Activated CD4-positive, alpha-beta memory T cell treated with anti-CD3 and anti-CD28 coated beads for 36 hours (primary cell): ENCODE data around the gene TBC1D20. TPM values are rescaled to one million over a fixed set of nuclear protein-coding genes. Genes with fewer than 3 reads are reported as not detected.
"Not testable (repeated sequence)": the region's sequence is repeated elsewhere in the genome, so short reads cannot be mapped to it uniquely, and the experiment has no call there.

ENCODE experiments used
- CTCF ChIA-PET: fragments of 350-600 bp; sonication (Branson Sonifier 250); formaldehyde crosslinking; loops from one replicate; lab custom pipeline; 2021; ENCODE audit warnings: antibody characterized with exemption, inconsistent platforms; lab: Charles Lee
- POLR2A ChIA-PET: fragments of 350-600 bp; sonication (Branson Sonifier 250); formaldehyde crosslinking; loops from one replicate; lab custom pipeline; 2021; ENCODE audit warnings: antibody characterized with exemption; lab: Charles Lee
- DNase-seq: peaks from one replicate; pipeline ENCODE4 v3.0.0-alpha.2; 2020
- H3K27ac Mint-ChIP-seq: one replicate; pipeline ENCODE4 v1.8.0; 2021; ENCODE audit warnings: mixed read lengths
- H3K27me3 Mint-ChIP-seq: one replicate; pipeline ENCODE4 v1.8.0; 2021; ENCODE audit warnings: mixed read lengths
- H3K36me3 Mint-ChIP-seq: one replicate; pipeline ENCODE4 v1.8.0; 2021; ENCODE audit warnings: mixed read lengths
- H3K4me1 Mint-ChIP-seq: one replicate; pipeline ENCODE4 v1.8.0; 2021; ENCODE audit warnings: low read depth, mixed read lengths
- H3K4me3 Mint-ChIP-seq: one replicate; pipeline ENCODE4 v1.8.0; 2021; ENCODE audit warnings: mild to moderate bottlenecking, mixed read lengths
- H3K9me3 Mint-ChIP-seq: one replicate; pipeline ENCODE4 v1.8.0; 2021; ENCODE audit warnings: mixed read lengths
- intact Hi-C: fragments of 100-400 bp; cut with micrococcal nuclease; formaldehyde crosslinking; loops from one replicate; pipeline ENCODE4 v1.15.1; 2023
- total RNA-seq, 2 experiments: library from RNA; stranded (reverse); gene quantifications; one replicate each; pipeline ENCODE4 v1.2.3, GENCODE V29; 2021

Gene TBC1D20
- total RNA-seq, 2 experiments from 2014 or later = 18.8 to 20.4 TPM

GRCh38 chr20:402496-402885, 59.8 kb downstream of the TBC1D20 start:
- intact Hi-C loops = no loop called here
- CTCF ChIA-PET = no interaction called here
- POLR2A ChIA-PET = no interaction called here
- DNase-seq = no peak
- H3K36me3 Mint-ChIP-seq = peaks cover 5% of the 10 kb centered on the region
- H3K27me3 Mint-ChIP-seq = no peaks in the 10 kb centered on the region
- H3K4me3 Mint-ChIP-seq = no peak overlapping the region
- H3K27ac Mint-ChIP-seq = no peak overlapping the region
- H3K4me1 Mint-ChIP-seq = peaks cover 19% of the 10 kb centered on the region
- H3K9me3 Mint-ChIP-seq = no peaks in the 10 kb centered on the region

- Mint-ChIP-seq H3K4me1 (peaks cover 13% of the 10 kb centered on the region), H3K36me3 (peaks cover 8% of the 10 kb centered on the region), H3K4me3 (no peak overlapping the region), H3K27ac (peak overlapping the region; percentile 69), H3K27me3 (no peaks in the 10 kb centered on the region), H3K9me3 (no peaks in the 10 kb centered on the region)
- peak; percentile 29 for DNase-seq
- intact Hi-C loops = no loop called here
- POLR2A ChIA-PET = no interaction called here
- CTCF ChIA-PET = no interaction called here
Observed at GRCh38 chr20:401682-402495, 60.4 kb downstream of the TBC1D20 start.

GRCh38 chr20:400454-401275, 61.7 kb downstream of the TBC1D20 start:
- Mint-ChIP-seq H3K36me3 (peaks cover 12% of the 10 kb centered on the region), H3K27ac (no peak overlapping the region), H3K4me1 (peaks cover 10% of the 10 kb centered on the region), H3K27me3 (no peaks in the 10 kb centered on the region), H3K9me3 (no peaks in the 10 kb centered on the region), H3K4me3 (no peak overlapping the region)
- intact Hi-C loops = no loop called here
- DNase-seq = no peak
- POLR2A ChIA-PET = interaction anchor here (1.2 kb wide), 1 partner anchor 18 kb away, joined by 4 read pairs; no protein-coding TSS in a partner anchor
- CTCF ChIA-PET = no interaction called here

GRCh38 chr20:400128-400453, 62.2 kb downstream of the TBC1D20 start:
- no peak overlapping the region for H3K4me3 Mint-ChIP-seq
- H3K4me1 Mint-ChIP-seq = peaks cover 10% of the 10 kb centered on the region
- CTCF ChIA-PET = interaction anchor here (0.8 kb wide), 1 partner anchor 70 kb away, joined by 3 read pairs; no protein-coding TSS in a partner anchor
- intact Hi-C loops = no loop called here
- no peaks in the 10 kb centered on the region for H3K9me3 Mint-ChIP-seq
- H3K36me3 Mint-ChIP-seq = peaks cover 17% of the 10 kb centered on the region
- no peak for DNase-seq
- POLR2A ChIA-PET = interaction anchor here (1.2 kb wide), 1 partner anchor 17 kb away, joined by 4 read pairs; no protein-coding TSS in a partner anchor
- no peaks in the 10 kb centered on the region for H3K27me3 Mint-ChIP-seq
- H3K27ac Mint-ChIP-seq = no peak overlapping the region

GRCh38 chr20:399182-399707, 63.1 kb downstream of the TBC1D20 start:
- no peak for DNase-seq
- intact Hi-C loops = no loop called here
- peaks cover 10% of the 10 kb centered on the region for H3K4me1 Mint-ChIP-seq
- ChIA-PET POLR2A (interaction anchor here (1.4 kb wide), 1 partner anchor 13 kb away, joined by 5 read pairs; no protein-coding TSS in a partner anchor), CTCF (interaction anchor here (0.8 to 1.4 kb wide), 3 partner anchors 8 to 69 kb away, joined by 3 to 6 read pairs (median 3); no protein-coding TSS in a partner anchor)
- no peaks in the 10 kb centered on the region for H3K27me3 Mint-ChIP-seq
- H3K36me3 Mint-ChIP-seq = peaks cover 20% of the 10 kb centered on the region
- no peaks in the 10 kb centered on the region for H3K9me3 Mint-ChIP-seq
- H3K4me3 Mint-ChIP-seq = no peak overlapping the region
- no peak overlapping the region for H3K27ac Mint-ChIP-seq

GRCh38 chr20:397432-398237, 64.7 kb downstream of the TBC1D20 start:
- Mint-ChIP-seq H3K27me3 (no peaks in the 10 kb centered on the region), H3K4me1 (peaks cover 7% of the 10 kb centered on the region), H3K36me3 (peaks cover 29% of the 10 kb centered on the region), H3K4me3 (no peak overlapping the region), H3K9me3 (no peaks in the 10 kb centered on the region), H3K27ac (no peak overlapping the region)
- ChIA-PET POLR2A (interaction anchor here (1.4 kb wide), 1 partner anchor 12 kb away, joined by 5 read pairs; no protein-coding TSS in a partner anchor), CTCF (interaction anchor here (1.4 kb wide), 1 partner anchor 10 kb away, joined by 6 read pairs; no protein-coding TSS in a partner anchor)
- no peak for DNase-seq
- intact Hi-C loops = no loop called here

- DNase-seq = no peak
- intact Hi-C loops = no loop called here
- H3K9me3 Mint-ChIP-seq = no peaks in the 10 kb centered on the region
- no peak overlapping the region for H3K27ac Mint-ChIP-seq
- peaks cover 31% of the 10 kb centered on the region for H3K36me3 Mint-ChIP-seq
- no peaks in the 10 kb centered on the region for H3K27me3 Mint-ChIP-seq
- POLR2A ChIA-PET = no interaction called here
- H3K4me1 Mint-ChIP-seq = peaks cover 3% of the 10 kb centered on the region
- CTCF ChIA-PET = interaction anchor here (1.2 kb wide), 1 partner anchor 66 kb away, joined by 3 read pairs; no protein-coding TSS in a partner anchor
- no peak overlapping the region for H3K4me3 Mint-ChIP-seq
Observed at GRCh38 chr20:396619-397431, 65.5 kb downstream of the TBC1D20 start.

- DNase-seq = no peak
- no peak overlapping the region for H3K27ac Mint-ChIP-seq
- ChIA-PET POLR2A (no interaction called here), CTCF (interaction anchor here (1.0 to 1.2 kb wide), 2 partner anchors 41 to 66 kb away, joined by 3 read pairs; no protein-coding TSS in a partner anchor)
- no peak overlapping the region for H3K4me3 Mint-ChIP-seq
- H3K4me1 Mint-ChIP-seq = no peaks in the 10 kb centered on the region
- no peaks in the 10 kb centered on the region for H3K27me3 Mint-ChIP-seq
- H3K36me3 Mint-ChIP-seq = peaks cover 36% of the 10 kb centered on the region
- intact Hi-C loops = no loop called here
- H3K9me3 Mint-ChIP-seq = no peaks in the 10 kb centered on the region
Observed at GRCh38 chr20:396252-396618, 66.1 kb downstream of the TBC1D20 start.

GRCh38 chr20:393296-393695, 69.0 kb downstream of the TBC1D20 start:
- H3K27ac Mint-ChIP-seq, CTCF ChIA-PET, H3K9me3 Mint-ChIP-seq, H3K4me1 Mint-ChIP-seq, DNase-seq, H3K27me3 Mint-ChIP-seq, H3K4me3 Mint-ChIP-seq, intact Hi-C loops, POLR2A ChIA-PET: not testable (repeated sequence)
- peaks cover 56% of the 10 kb centered on the region for H3K36me3 Mint-ChIP-seq

GRCh38 chr20:391041-391711, 71.2 kb downstream of the TBC1D20 start:
- intact Hi-C loops = no loop called here
- no peaks in the 10 kb centered on the region for H3K4me1 Mint-ChIP-seq
- no peaks in the 10 kb centered on the region for H3K9me3 Mint-ChIP-seq
- DNase-seq = no peak
- ChIA-PET CTCF (no interaction called here), POLR2A (no interaction called here)
- no peak overlapping the region for H3K4me3 Mint-ChIP-seq
- H3K27ac Mint-ChIP-seq = no peak overlapping the region
- peaks cover 54% of the 10 kb centered on the region for H3K36me3 Mint-ChIP-seq
- no peaks in the 10 kb centered on the region for H3K27me3 Mint-ChIP-seq
